Measurements from ENCODE around the gene PTK7. TPM values are rescaled to one million over a fixed set of nuclear protein-coding genes. Genes with fewer than 3 reads are reported as not detected.

The PTK7 gene
- total and polyA plus RNA-seq, 2 donors (not counting 1 experiment from before 2014, with no cell fraction given) = not detected

DNA sequence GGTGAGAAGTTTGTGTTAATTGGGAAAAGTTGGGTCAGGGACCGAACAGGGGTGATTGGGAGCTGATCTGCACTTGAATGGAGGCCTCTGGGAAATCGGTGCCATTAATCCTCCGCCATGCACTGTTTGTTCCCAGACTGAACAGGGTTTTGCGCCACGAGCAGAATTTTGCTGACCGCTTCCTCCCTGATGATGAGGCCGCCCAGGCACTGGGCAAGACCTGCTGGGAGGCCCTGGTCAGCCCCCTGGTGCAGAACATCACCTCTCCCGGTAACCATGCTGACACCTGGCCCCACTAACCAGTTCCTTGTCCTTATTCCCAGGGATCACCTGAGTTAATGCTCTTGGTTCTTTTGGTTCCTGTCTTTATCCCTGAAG is 127.6 kb downstream of the PTK7 start:
- TF ChIP-seq, protein P1, sequence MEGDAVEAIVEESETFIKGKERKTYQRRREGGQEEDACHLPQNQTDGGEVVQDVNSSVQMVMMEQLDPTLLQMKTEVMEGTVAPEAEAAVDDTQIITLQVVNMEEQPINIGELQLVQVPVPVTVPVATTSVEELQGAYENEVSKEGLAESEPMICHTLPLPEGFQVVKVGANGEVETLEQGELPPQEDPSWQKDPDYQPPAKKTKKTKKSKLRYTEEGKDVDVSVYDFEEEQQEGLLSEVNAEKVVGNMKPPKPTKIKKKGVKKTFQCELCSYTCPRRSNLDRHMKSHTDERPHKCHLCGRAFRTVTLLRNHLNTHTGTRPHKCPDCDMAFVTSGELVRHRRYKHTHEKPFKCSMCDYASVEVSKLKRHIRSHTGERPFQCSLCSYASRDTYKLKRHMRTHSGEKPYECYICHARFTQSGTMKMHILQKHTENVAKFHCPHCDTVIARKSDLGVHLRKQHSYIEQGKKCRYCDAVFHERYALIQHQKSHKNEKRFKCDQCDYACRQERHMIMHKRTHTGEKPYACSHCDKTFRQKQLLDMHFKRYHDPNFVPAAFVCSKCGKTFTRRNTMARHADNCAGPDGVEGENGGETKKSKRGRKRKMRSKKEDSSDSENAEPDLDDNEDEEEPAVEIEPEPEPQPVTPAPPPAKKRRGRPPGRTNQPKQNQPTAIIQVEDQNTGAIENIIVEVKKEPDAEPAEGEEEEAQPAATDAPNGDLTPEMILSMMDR (IDR thresholded peaks at IDR 0.05) = no peak
- TF ChIP-seq EZH2 (IDR thresholded peaks at IDR 0.05; ENCODE audit: borderline replicate concordance, insufficient read depth, low read depth, low read length, poor library complexity, severe bottlenecking) = no peak
- ATAC-seq (ENCODE audit: low read depth) (no peak), DNase-seq (no peak)
- Mint-ChIP-seq H3K27me3 (no peaks in the 10 kb centered on the region), H3K27ac (no peak overlapping the region), H3K9me3 (ENCODE audit: insufficient read depth) (no peaks in the 10 kb centered on the region), H3K4me1 (no peaks in the 10 kb centered on the region), H3K4me3 (no peak overlapping the region)
- ChIA-PET POLR2A (no interaction called here), CTCF (no interaction called here)
- H3K4me2 ChIP-seq (replicated peaks; ENCODE audit: low read depth, low read length, poor library complexity, severe bottlenecking) = no peak overlapping the region
- intact Hi-C loops (cut with micrococcal nuclease) = no loop called here
- 98% methylated on average over 8 of the region's 8 CpGs for WGBS (ENCODE audit: insufficient coverage)
- no peaks in the 10 kb centered on the region for H3K9me3 ChIP-seq (ENCODE audit: control extremely low read depth in 1 of 3, control insufficient read depth in 2 of 3, insufficient read depth in 1 of 3, low read length in 2 of 3)
- H3K27ac ChIP-seq (ENCODE audit: low read length in 2 of 2) = no peak overlapping the region
- no peaks in the 10 kb centered on the region for H4K20me1 ChIP-seq (ENCODE audit: control insufficient read depth, insufficient read depth, low read length, poor library complexity, severe bottlenecking)
- H3K4me1 ChIP-seq (ENCODE audit: control insufficient read depth in 2 of 2, insufficient read depth in 2 of 2, low read length in 2 of 2) = no peaks in the 10 kb centered on the region
- no peak overlapping the region for H2AFZ ChIP-seq (ENCODE audit: insufficient read depth, low read depth, low read length, poor library complexity, severe bottlenecking)
- H3K27me3 ChIP-seq (replicated peaks in 1 of 4; ENCODE audit: control extremely low read depth in 1 of 4, control insufficient read depth in 3 of 4, insufficient read depth in 4 of 4, low read length in 3 of 4) = no peaks in the 10 kb centered on the region
- no peak overlapping the region for H3K9ac ChIP-seq (ENCODE audit: low read length)
- no peak overlapping the region for H3K4me3 ChIP-seq (ENCODE audit: control extremely low read depth in 1 of 5, extremely low read depth in 1 of 5, insufficient read depth in 1 of 5, low read depth in 2 of 5, low read length in 4 of 5)
- H3K79me2 ChIP-seq (ENCODE audit: control insufficient read depth, insufficient read depth, low read length) = no peaks in the 10 kb centered on the region
- peaks cover 0 to 36% of the 10 kb centered on the region in 2 experiments for H3K36me3 ChIP-seq (replicated peaks in 1 of 2; ENCODE audit: control extremely low read depth in 1 of 2, control insufficient read depth in 1 of 2, extremely low read depth in 1 of 2, insufficient read depth in 2 of 2, low read length in 1 of 2)

- TF ChIP-seq EZH2 (IDR thresholded peaks at IDR 0.05; ENCODE audit: borderline replicate concordance, insufficient read depth, low read depth, low read length, poor library complexity, severe bottlenecking) = no peak
- TF ChIP-seq, protein P1 (IDR thresholded peaks at IDR 0.05) = no peak
- H3K4me1 Mint-ChIP-seq = no peaks in the 10 kb centered on the region
- no peaks in the 10 kb centered on the region for H3K9me3 Mint-ChIP-seq (ENCODE audit: insufficient read depth)
- intact Hi-C loops (cut with micrococcal nuclease) = no loop called here
- H3K27ac ChIP-seq (ENCODE audit: low read length in 2 of 2) = no peak overlapping the region
- no peaks in the 10 kb centered on the region for H3K9me3 ChIP-seq (ENCODE audit: control extremely low read depth in 1 of 3, control insufficient read depth in 2 of 3, insufficient read depth in 1 of 3, low read length in 2 of 3)
- no peak overlapping the region for H3K27ac Mint-ChIP-seq
- H3K79me2 ChIP-seq (ENCODE audit: control insufficient read depth, insufficient read depth, low read length) = no peaks in the 10 kb centered on the region
- DNase-seq (no peak), ATAC-seq (ENCODE audit: low read depth) (no peak)
- no peaks in the 10 kb centered on the region for H3K27me3 ChIP-seq (replicated peaks in 1 of 4; ENCODE audit: control extremely low read depth in 1 of 4, control insufficient read depth in 3 of 4, insufficient read depth in 4 of 4, low read length in 3 of 4)
- H2AFZ ChIP-seq (ENCODE audit: insufficient read depth, low read depth, low read length, poor library complexity, severe bottlenecking) = no peak overlapping the region
- peaks cover 0 to 33% of the 10 kb centered on the region in 2 experiments for H3K36me3 ChIP-seq (replicated peaks in 1 of 2; ENCODE audit: control extremely low read depth in 1 of 2, control insufficient read depth in 1 of 2, extremely low read depth in 1 of 2, insufficient read depth in 2 of 2, low read length in 1 of 2)
- no peak overlapping the region for H3K4me3 Mint-ChIP-seq
- POLR2A ChIA-PET = no interaction called here
- no peaks in the 10 kb centered on the region for H4K20me1 ChIP-seq (ENCODE audit: control insufficient read depth, insufficient read depth, low read length, poor library complexity, severe bottlenecking)
- H3K4me3 ChIP-seq (ENCODE audit: control extremely low read depth in 1 of 5, extremely low read depth in 1 of 5, insufficient read depth in 1 of 5, low read depth in 2 of 5, low read length in 4 of 5) = no peak overlapping the region
- CTCF ChIA-PET = interaction anchor here (0.6 kb wide), 1 partner anchor 78 kb away, joined by 3 read pairs; no protein-coding TSS in a partner anchor
- WGBS (ENCODE audit: insufficient coverage) = 98% methylated on average over 23 of the region's 23 CpGs
- no peak overlapping the region for H3K4me2 ChIP-seq (replicated peaks; ENCODE audit: low read depth, low read length, poor library complexity, severe bottlenecking)
- H3K4me1 ChIP-seq (ENCODE audit: control insufficient read depth in 2 of 2, insufficient read depth in 2 of 2, low read length in 2 of 2) = no peaks in the 10 kb centered on the region
- no peak overlapping the region for H3K9ac ChIP-seq (ENCODE audit: low read length)
- no peaks in the 10 kb centered on the region for H3K27me3 Mint-ChIP-seq
Observed at GRCh38 chr6:43204271-43205105, 128.4 kb downstream of the PTK7 start.
